GM19043 (cell line): ENCODE results near the gene LANCL1.

Experiments used
- ATAC-seq: cut with Tn5 transposase; IDR thresholded peaks from one replicate; pipeline ENCODE4 v1.9.1; 2021; ENCODE audit warnings: low read depth; ENCODE audit not compliant: unreplicated experiment

Gene LANCL1

GRCh38 chr2:210399440-210400041, 77.0 kb downstream of the LANCL1 start:
- no peak for ATAC-seq

- no peak for ATAC-seq
Observed at GRCh38 chr2:210392469-210392881, 84.1 kb downstream of the LANCL1 start.

- ATAC-seq, result no peak
Observed at GRCh38 chr2:210389856-210390255, 86.7 kb downstream of the LANCL1 start.

GRCh38 chr2:210388148-210388547, 88.4 kb downstream of the LANCL1 start:
- ATAC-seq, result no peak

GRCh38 chr2:210387074-210387473, 89.5 kb downstream of the LANCL1 start:
- no peak for ATAC-seq
